ENCODE results near the gene SDF4.

Gene SDF4, protein sequence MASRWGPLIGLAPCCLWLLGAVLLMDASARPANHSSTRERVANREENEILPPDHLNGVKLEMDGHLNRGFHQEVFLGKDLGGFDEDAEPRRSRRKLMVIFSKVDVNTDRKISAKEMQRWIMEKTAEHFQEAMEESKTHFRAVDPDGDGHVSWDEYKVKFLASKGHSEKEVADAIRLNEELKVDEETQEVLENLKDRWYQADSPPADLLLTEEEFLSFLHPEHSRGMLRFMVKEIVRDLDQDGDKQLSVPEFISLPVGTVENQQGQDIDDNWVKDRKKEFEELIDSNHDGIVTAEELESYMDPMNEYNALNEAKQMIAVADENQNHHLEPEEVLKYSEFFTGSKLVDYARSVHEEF

DNA sequence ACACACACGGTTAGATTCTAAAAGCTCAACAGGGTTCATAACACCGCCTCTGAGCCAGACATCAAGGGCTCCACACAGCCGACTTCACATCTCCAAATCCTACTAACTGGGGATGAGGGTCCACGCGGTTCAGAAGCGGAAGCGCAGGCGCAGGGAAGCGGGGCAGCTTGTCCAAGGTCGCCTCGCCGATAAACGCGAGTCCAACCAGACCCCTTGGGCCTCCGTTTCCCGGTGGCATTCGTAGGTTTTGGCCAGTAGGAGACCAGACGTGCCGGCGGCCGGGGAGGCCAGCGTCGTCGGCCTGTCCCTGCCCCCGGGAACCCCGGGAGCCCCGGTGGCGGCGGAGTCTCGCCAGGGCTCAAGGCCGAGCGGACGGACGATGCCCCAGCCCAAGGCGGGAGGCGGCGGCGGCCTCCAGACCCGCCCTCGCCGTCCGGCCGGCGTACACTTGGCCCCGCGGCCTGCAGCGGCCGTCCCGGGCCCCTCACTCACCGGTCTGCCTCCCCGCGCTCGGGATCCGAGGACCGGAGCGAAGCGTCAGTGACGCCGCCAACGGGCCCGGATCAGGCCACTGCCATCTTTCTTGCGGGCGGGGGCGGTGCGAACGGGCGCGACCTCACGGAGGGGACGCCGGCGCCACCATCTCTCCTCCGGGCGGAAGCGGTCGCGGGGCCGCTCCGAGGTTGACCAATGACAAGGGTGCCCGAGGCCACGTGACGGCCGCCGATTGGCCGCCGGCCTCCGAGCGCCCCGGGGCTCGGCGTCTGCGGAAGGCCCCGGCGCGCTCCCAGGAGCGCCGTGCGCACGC is at the start of gene SDF4:
TSS of gene SDF4 (minus strand) at position 602 of the 808 bp plus-strand sequence. CDS start 3,229 bp downstream, outside the sequence.
- peak; percentile 91 to 94 (median 93) for DNase-seq (ENCODE audit: low read depth in 3 of 3, low spot score in 1 of 3)

DNA sequence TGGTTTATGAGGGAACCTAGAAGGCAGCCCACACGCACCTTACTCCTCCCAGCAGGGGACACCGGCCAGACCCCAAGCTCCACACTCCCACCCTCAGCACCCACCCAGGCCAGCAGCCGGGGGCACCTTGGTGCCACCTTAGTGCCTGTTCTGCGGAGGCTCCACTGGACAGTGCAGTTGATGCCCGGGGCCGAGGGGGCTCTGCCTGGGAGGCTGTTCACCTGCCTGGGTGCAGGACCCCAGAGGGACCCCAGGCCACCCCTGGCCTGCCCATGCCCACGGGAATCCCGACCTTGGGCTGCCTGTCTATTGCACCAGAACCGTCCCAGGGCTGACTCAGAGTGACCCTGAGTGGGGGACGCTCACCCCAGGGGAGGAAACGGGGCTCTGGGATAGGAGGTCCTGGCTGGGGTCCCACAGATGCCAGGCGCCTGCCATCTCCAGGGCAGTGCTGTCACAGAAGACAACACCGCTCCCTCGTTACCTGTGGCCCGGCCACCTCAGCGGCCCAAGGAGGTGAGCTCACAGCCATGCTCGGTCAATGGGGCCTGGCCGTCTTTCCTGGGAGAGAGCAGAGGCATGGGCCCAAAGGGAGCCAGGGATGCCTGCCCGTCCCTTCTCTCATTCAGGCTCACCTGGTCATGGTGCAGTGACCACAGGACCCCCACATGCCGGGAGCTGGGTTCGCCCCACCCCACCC is 49.1 kb upstream of the SDF4 start:
- DNase-seq (ENCODE audit: low read depth in 3 of 3, low spot score in 1 of 3) = no peak

DNA sequence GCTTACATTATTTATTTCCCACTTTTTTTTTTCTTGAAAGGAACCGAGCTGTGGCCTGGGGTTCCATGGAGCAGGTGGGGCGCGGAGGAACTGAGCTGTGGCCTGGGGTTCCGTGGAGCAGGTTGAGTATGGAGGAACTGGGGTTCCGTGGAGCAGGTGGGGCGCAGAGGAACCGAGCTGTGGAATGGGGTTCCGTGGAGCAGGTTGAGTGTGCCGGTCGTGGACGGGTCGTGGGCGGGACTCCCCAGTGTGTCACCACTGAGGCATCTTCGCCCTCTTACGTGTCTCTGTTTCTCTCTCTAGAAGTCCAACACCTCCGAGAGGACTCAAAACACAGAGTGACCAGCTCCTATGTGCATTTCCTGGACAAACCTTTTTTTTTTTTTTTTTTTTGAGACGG is 47.2 kb upstream of the SDF4 start:
- DNase-seq (ENCODE audit: low read depth in 3 of 3, low spot score in 1 of 3) = no peak

DNA sequence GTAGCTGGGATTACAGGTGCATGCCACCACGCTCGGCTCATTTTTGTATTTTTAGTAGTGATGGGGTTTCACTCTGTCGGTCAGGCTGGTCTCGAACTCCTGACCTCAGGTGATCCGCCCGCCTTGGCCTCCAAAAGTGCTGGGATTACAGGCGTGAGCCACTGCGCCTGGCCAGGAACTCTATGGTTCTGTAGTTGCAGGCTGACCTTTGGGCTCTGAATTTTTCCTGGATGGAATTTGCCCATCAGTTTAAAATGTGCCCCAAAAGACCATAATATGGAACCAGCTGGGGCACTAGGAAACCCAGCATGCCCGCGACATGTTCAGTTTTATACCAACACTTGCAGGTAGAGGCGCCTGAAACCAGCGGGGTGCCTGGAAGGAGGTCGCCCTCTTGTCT is 46.8 kb upstream of the SDF4 start:
- no peak for DNase-seq (ENCODE audit: low read depth in 3 of 3, low spot score in 1 of 3)

DNA sequence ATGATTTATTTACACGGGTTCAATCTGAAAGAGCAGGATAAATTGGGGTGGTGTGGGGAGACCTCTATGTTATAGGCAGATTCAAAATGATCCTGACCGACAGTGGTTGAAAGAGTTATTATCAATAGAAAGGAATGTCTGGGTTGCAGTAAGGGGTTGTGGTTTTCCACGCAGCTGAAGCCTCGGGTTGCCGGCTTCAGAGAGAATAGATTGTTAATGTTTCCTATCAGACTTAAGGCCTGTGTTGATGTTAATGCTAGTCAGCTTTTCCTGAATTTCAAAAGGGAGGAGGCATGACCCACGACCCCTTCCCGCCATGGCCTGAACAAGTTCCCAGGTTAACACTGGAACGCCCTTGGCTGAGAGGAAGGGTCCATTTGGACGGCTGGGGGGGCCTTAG is 44.0 kb upstream of the SDF4 start:
- no peak for DNase-seq (ENCODE audit: low read depth in 3 of 3, low spot score in 1 of 3)

DNA sequence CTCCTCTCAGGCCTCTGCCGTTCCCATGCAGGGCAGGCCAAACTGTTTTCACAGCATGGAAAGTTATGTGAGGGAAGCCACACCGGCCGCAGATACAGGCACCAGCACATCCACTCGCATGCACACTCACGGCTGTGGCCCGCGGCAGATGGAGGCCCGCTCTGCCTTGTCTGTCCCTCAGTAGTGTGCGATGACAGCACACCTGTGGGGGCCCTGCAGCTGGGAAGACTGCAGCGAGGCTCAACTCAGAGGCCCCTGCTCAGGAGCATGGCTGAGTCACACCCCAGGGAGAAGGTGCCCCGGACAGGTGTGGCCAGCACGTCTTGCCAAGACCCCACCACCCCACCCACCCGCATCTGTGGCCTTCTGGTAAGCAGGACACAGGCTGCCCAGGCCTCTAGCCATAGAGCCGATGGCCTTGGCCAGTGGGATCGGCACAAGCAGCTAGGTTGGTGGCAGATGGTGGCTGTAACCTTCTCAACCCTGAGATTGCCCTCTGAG is 43.2 kb upstream of the SDF4 start:
- DNase-seq (ENCODE audit: low read depth in 3 of 3, low spot score in 1 of 3) = no peak

DNA sequence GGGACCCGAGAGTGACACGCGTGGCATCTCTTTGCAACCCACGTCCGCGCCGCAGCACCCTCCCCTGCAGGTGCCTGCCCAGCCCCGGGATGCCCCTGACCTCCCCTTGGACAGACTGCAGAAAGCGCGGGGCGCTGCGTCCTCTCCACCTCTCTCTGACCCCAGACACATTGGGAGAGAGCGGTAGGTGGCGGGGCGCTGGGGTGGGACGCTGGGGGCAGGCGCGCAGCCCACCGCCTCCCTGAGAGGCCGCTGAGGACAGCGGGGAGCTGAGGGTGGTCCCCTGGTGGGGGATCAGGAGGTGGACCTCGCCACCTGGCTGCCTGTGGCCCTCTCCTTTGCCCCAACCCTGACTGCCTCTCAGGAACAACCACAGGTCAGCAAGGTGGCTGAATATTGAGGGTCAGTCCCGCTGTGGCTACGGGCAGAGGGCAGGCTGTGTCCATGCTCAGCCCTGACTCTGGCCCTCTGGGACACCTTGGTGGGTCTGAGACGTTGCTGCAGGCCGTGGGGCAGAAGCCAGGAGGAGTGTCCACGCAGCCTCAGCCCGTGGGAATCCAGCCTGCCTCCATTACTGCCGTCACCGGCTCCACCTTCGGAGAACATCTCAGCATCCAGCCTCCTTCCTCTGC is 42.6 kb upstream of the SDF4 start:
- no peak for DNase-seq (ENCODE audit: low read depth in 3 of 3, low spot score in 1 of 3)

DNA sequence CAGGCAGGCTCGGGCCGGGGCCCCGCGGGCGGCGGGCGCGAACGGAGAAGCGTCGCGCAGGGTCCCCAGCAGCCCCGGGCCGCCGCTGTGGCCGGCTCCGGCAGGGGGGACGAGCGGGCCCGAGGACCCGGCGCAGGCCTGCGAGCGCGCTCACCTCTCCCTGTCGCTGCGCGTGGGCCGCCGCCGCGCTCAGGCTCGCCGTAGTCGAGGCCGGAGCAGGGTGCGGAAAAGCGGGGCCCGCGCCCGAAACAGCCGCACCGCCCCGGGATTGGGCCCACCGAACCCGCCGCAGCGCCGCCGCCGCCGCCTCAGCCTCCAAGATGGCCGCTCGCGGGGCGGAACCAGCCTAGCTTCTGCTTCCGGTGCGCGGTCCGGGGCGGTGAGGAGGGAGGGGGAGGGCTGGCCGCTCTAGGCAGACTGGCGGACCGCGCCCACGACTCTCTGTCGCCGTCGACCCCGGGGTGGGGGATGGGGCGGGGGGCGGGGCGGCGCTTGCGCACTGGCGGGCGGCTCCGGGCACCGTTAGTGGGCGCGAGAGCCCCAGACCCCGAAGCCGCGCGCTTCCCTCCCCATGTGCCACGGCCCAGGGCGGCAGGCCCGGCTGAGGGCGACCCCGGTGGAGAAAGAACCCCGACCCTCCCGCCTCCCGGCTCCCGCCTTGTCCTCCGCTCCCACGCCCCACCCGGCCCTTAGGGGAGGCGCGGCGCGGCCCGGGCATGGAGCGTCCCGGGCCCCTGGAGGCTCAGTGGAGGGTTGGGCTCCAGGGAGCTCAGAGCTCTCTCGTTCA is 41.9 kb upstream of the SDF4 start, which contains the start of gene UBE2J2:
TSS of gene UBE2J2 (minus strand) at position 343 of the 787 bp plus-strand sequence. CDS start 5,862 bp downstream, outside the sequence.
- peak; percentile 87 to 90 (median 90) for DNase-seq (ENCODE audit: low read depth in 3 of 3, low spot score in 1 of 3)

DNA sequence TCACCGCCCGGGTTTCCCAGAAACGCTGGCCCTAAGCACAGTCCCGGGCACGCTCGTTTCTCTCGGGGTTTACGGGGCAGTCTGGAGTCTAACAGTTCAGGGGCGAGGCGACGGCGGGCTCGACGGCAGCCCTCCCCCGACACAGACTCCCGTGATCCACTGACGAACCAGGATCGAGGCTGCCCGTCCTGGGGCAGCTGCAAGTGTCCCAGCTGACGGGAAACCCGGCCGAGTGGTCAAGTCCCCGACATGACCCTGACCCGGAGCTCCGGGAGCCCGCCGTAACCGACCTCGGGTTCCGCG is 41.4 kb upstream of the SDF4 start:
- DNase-seq (ENCODE audit: low read depth in 3 of 3, low spot score in 1 of 3) = no peak

DNA sequence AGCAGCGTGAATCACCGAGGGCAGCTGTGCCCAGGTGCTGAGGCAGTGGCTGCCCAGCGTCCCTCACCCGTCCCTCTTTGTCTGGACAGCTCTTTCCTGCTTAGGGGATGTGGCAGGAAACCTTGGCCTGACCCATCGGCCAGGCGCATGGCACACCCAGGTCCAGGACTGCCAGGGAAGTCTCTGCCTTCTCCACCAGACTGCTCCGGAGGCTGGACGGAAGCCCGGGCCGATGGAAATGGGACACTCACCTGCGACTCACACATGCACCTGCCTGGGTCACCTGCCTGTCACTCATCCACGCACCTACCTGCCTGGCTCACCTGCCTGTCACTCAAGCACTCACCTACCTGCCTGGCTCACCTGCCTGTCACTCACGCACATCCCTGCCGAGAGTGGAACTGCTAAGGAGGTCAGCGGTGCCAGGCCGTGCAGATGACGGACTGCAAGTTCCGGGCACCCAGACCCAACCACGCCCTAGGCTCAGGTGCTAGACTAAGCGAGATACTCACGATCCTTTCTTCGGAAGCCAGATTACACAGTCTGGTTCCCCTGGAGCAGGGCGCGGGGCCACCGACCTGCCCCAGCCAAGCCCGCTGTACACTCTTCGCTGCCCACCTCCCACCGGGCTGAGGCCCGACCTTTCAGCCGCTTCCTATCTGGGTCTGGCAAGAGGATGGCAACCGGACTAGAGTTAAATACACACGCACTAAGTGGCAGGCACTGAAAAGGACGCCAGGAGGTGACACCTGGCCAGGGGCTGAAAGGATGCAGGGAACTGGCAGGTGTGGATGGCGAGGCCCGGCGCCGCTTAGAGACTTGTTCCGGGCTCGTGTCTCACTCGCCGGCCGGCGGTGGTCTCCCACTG is 40.8 kb upstream of the SDF4 start:
- DNase-seq (ENCODE audit: low read depth in 3 of 3, low spot score in 1 of 3) = no peak

DNA sequence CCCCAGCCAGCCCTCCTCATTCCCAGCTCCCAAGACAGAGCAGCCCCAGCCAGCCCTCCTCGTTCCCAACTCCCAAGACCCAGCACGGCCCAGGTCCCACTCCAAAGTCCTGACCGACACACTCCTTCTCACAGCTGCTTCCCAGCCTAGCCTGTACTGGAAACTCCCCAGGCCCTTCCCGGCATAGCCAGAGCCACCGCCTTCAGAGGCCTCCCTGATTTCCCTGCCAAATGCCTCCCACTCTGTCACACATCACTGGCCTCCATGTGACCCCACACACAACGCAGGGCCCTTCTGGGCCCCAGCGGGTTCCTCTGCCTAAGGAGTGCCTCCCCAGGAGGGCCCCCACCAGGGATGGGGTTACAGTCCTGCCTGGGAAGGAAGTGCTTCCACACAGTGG is 39.0 kb upstream of the SDF4 start:
- DNase-seq (ENCODE audit: low read depth in 3 of 3, low spot score in 1 of 3) = no peak

DNA sequence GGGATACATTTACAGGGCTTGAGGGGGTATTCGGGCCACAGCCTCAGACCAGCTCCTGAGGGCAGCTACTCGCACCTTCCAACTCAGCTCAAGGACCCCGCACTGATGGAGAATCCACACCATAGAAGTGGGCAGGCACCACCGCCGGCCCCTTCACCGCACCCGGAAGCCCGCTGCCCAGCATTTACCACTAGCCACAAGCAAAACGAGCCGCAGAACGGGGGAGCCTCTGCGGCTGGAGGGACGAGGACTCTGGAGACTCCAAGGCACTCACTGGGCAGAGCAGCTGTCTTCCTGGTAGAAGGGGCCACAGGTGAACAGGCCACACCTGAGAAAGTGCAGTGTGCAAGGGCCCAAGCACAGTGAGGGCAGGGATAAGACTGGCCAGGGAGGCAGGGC is 36.5 kb upstream of the SDF4 start:
- DNase-seq (ENCODE audit: low read depth in 3 of 3, low spot score in 1 of 3) = no peak

DNA sequence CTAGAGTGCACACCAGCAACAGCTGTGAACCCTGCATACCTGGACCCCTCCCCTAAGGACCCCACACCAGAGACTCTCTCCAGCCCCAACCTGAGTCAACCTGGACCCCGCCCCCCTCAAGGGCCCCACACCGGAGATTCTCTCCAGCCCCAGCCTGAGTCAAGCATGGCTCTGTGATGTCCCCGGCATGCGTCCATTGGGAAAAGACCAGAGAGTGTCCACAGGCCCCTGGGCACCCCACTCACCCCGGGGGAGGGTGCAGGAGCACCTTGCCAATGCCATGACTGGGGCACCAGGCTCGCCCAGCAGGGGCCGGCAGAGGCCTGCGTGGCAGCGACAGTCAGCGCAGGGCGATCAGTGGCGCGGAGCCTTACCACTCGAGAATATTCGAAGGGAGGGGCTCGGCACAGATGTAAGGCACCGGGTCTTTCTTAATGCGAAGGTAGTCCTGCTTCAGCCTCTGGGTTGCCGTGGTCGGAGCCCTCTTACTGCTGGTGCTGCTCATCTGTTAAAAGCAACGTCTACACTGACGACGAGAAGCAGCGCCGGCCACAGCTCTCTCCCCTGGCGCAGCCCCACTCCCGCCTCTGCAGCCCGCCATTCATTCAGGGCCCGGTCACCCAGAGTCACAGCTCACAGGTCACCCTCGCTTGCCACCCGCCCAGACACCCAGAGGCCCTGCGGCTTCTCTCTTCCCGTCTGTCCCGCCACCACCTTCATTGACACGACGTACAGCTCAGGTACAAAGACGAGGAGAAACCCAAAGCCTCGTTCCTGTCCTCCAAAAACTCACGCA is 35.9 kb upstream of the SDF4 start:
- DNase-seq (ENCODE audit: low read depth in 3 of 3, low spot score in 1 of 3) = no peak

DNA sequence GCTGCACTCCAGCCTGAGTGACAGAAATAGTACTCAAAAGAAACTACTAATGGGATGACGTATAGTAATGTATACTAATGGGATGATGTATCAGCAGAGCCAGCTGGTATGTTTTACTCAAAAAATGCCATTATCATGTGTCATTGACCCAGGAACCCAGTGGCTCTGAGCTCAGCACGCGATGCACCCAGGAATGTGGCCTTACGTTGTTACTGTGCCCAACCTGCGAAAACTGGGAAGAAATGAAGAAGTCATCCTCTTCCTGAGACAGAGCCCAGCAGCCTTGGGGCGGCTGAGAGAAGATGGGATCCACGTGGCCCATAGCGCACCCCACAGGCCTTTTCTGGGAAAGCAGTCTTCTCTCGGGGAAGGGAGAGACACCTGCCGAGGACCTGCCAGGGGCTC is 33.1 kb upstream of the SDF4 start:
- no peak for DNase-seq (ENCODE audit: low read depth in 3 of 3, low spot score in 1 of 3)

DNA sequence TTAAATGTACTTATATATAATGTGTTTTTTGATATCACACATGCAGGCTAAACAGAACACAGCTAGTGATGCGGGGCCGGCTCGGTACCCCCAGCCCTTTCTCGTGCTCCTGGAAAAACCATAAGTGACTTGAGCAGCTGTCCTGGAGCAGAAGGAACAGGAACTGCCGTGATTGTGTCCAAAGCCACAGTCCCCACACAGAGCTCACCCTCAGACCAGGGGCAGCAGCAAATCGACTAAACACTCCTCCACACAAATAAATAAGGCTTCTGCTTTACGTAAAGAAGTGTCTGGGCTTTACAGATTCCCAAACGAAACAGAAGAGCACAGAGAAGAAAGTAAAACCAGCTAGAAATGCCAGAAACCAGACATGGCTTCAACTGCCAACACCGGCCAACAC is 32.2 kb upstream of the SDF4 start:
- DNase-seq (ENCODE audit: low read depth in 3 of 3, low spot score in 1 of 3) = no peak

DNA sequence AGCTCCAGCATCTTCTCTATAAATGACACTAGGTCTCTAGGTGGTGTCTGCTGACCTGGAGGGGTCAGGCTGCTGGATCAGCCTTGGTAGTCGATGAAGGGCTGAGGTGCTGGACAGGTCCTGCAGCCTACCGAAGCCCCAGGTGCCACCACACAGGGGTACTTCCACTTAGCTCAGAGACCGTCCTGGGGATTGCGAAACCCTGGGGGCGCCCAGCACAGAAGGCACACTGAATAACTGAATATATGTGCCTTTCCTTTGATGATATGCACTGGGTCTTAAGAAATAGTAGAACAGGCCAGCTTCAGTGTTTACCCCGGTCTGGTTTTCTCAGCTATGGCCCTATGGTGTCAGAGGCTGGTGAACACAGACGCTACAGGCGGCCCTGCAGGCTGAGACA is 31.0 kb upstream of the SDF4 start:
- no peak for DNase-seq (ENCODE audit: low read depth in 3 of 3, low spot score in 1 of 3)

DNA sequence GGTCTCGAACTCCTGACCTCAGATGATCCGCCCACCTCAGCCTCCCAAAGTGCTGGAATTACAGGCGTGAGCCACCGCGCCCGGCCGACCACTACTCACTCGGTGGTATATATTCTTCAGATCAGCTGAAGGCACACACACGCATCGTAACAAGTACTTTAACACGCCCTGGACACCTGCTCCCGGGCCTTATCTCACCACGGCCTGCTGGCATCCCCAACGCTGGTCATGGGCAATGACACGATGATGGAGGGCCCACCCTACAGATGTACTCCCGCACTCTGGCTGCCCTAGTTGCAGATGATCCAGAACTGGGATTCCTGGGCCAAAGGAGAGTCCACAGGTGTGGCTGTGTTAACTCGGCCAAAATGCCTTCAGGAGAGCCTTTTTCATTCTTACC is 30.3 kb upstream of the SDF4 start:
- DNase-seq (ENCODE audit: low read depth in 3 of 3, low spot score in 1 of 3) = no peak

DNA sequence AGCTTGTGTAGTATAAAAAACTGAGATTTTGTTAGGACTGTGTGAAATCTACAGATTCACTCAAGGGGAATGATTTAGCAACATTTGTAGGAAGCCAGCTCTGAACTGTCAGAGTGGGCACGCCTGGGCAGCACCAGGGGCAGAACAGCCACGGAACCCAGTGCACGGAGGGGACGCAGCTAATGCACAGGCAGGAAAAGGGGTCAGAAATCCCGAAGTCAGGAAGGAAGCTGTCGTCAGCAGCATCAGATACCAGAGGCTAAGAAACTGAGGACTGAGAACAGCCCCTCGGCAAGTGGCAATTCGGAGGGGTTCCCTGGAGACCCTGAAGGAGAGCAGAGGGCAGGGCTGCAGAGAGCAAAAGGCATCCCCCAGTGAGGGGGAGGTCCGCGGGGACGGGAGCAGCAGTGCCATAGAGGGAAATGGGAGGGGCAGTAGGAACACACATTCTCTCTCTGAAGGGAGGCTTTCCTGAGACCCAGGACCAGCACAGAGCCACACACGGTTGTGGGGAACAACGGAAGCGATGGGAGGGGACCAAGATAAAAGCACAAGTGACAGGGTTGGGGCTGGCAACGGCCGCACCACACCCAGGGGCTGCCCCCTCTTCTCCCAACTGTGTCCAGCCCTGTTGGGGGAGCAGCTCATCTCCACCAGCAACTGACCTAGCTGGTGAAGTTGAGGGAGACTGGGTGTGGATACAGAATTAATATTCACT is 29.2 kb upstream of the SDF4 start:
- no peak for DNase-seq (ENCODE audit: low read depth in 3 of 3, low spot score in 1 of 3)

All from stimulated activated CD4-positive, alpha-beta T cell treated with anti-CD3 and anti-CD28 coated beads, TNF-alpha, amount 100 ng/mL, for 1 hour (primary cell).